Activated CD8-positive, alpha-beta memory T cell treated with anti-CD3 and anti-CD28 coated beads for 36 hours (primary cell): Measurements from ENCODE around the gene MMP24OS. TPM values are rescaled to one million over a fixed set of nuclear protein-coding genes. Genes with fewer than 3 reads are reported as not detected.

Experiments used
- CTCF ChIA-PET: fragments of 350-600 bp; sonication (Branson Sonifier 250); formaldehyde crosslinking; loops from one replicate; lab custom pipeline; 2021; ENCODE audit warnings: antibody characterized with exemption; lab: Charles Lee
- POLR2A ChIA-PET: fragments of 350-600 bp; sonication (Branson Sonifier 250); formaldehyde crosslinking; loops from one replicate; lab custom pipeline; 2021; ENCODE audit warnings: antibody characterized with exemption; lab: Charles Lee
- total RNA-seq, 2 experiments: library from RNA; stranded (reverse); gene quantifications; one replicate each; pipeline ENCODE4 v1.2.3, GENCODE V29; 2021

Gene MMP24OS
- total RNA-seq, 2 experiments from 2014 or later: 28.4 to 29.9 TPM

DNA sequence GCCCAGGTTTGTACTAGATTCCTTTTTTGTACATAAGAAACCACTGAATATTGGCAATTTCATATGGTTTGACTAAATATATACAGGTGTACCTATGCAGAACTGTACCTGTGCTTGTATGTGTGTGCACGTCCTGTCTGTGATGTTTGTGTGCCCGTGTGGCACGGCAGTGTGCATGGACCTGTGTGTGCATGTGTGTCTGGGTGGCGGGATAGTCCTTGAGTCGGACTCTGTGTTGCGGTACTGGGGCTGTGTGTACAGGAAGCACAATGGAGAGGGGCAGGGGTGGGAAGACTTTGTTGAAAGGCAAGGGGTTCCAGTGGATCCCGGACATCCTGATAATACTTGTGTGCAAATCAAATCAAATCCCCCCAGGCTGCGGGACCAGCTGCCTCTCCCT lies 17.8 kb upstream of the MMP24OS start:
- ChIA-PET CTCF (interaction anchor here (1.3 kb wide), 1 partner anchor 10 kb away, joined by 3 read pairs; no protein-coding TSS in a partner anchor), POLR2A (no interaction called here)

GRCh38 chr20:35295058-35295457 lies 17.1 kb upstream of the MMP24OS start:
- POLR2A ChIA-PET: no interaction called here
- CTCF ChIA-PET: interaction anchor here (1.3 to 1.6 kb wide), 2 partner anchors 11 kb away, joined by 3 read pairs; partner anchors contain the start of gene EIF6

- ChIA-PET CTCF (interaction anchor here (1.3 to 1.6 kb wide), 2 partner anchors 10 to 11 kb away, joined by 3 read pairs; partner anchors contain the start of gene EIF6), POLR2A (interaction anchor here (0.6 kb wide), 1 partner anchor 16 kb away, joined by 3 read pairs; no protein-coding TSS in a partner anchor)
Observed at GRCh38 chr20:35294293-35294685, 16.4 kb upstream of the MMP24OS start.

DNA sequence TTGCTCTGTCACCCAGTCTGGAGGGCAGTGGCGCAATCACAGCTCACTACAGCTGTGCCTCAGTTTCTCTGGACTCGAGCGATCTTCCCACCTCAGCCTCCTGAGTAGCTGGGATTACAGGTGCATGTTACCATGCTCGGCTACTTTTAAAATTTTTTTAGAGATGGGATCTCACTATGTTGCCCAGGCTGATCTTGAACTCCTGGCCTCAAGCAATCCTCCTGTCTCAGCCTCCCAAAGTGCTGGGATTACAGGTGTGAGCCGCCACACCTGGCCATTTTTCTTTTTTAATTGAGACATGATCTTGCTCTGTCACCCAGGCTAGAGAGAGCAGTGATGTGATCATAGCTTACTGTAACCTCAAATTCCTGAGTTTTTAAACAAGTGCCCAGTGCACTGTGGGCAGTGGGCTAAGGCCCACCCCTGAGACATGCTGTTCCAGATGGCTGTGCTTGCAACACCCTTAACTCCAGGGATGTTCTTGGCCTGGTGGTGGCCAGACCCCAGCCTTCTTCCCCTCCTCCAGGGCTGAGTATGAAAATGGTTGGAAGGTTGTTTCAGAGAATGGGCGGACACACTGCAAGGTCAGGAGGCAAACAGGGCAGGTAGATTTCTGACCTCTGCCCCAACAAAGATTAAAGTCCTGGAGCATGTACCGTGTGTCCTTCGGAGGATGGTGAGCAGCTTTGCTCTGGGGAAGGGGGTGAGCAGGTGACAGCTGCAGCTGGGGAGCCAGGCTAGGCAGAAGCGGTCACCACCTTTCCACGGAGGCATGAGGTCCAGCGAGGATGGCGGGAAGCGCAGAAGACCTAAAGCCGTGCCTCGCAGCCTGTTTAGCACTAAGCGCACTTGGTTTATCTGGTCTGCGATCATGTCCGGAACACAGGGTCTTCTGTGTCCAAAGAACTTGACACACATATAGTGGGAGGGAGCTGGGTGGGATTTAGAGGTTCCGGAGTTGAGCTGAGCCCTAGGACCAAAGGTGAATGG lies 15.7 kb upstream of the MMP24OS start:
- POLR2A ChIA-PET: interaction anchor here (0.6 kb wide), 1 partner anchor 15 kb away, joined by 3 read pairs; no protein-coding TSS in a partner anchor
- CTCF ChIA-PET: interaction anchor here (1.6 kb wide), 1 partner anchor 9 kb away, joined by 3 read pairs; the partner anchor contains the start of gene EIF6

- POLR2A ChIA-PET: no interaction called here
- CTCF ChIA-PET: no interaction called here
Observed at GRCh38 chr20:35292504-35293285, 14.8 kb upstream of the MMP24OS start.

DNA sequence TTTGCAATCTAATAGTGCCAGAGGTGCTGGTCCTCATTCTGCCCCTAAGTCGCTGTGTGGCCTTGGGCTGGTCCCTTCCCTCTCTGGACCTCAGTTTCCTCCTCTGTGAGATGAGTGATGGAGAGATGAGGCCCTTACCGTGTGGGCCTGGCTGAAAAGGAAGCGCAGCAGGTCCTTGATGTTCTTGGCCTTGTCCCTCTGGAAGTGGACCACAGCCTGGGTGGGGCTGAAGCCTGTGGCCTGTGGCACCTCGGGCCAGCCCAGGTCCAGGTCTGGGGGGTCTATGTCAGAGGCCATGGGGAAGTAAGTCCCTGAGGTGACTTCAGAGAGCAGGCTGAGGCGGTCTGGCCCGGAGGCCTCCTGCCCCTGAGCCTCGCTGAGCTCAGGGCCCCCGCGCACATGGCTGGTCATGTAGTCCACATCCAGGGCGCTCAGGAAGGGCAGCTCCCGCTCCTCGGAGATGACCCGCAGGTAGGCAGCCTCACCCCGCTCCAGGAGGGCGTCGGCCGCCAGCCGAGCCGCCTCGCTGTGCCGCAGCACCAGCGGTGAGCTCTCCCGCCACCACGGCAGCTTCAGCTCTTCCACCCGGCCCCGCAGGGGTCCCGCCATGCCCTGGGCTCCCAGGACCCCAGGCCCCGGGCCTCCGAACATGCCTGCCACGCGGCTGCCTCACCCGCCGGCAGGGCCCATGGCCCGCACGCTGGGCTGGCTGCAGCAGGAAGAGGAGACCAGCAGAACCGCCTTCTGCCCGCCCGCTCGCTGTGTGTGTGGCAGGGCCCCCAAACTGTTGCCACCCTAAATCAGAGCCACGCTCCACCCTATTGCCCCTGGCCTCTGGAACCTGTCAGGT lies 14.0 kb upstream of the MMP24OS start, which contains the start of gene FAM83C:
Gene FAM83C, minus strand, starts transcription at position 772 of the 850 bp plus-strand sequence. Its CDS starts 121 bp downstream, at position 651.
- ChIA-PET CTCF (interaction anchor here (1.8 kb wide), 1 partner anchor 12 kb away, joined by 7 read pairs; no protein-coding TSS in a partner anchor), POLR2A (no interaction called here)

DNA sequence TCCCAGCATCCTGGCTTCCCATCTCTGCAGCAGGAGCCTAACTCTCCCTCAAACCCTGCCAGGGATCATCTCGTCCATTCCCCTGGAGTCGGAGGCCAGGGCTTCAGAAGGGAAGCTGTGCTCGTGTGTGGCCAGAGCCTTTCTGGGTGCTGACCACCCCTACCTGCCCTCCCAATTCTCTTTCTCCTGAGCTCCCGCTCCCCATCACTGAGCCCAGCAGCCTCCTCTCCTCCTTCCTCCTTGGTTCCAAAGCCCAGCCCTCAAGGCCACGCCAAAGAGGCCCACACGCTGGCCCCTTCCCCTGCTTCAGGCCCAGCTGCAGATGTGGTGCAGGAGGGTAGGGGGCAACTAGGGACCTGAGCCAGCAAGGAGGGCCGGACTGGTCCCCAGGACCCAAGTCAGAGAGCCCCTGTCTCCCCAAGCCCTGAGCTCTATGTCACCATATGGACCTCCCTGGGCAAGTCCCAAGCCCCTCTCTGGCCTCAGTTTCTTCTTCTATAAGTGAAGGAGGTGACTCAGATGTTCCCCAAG lies 13.0 kb upstream of the MMP24OS start:
- CTCF ChIA-PET: interaction anchor here (0.8 to 1.8 kb wide), 2 partner anchors 13 to 378 kb away, joined by 3 to 7 read pairs; no protein-coding TSS in a partner anchor
- POLR2A ChIA-PET: no interaction called here

GRCh38 chr20:35290186-35290886 lies 12.4 kb upstream of the MMP24OS start:
- ChIA-PET CTCF (interaction anchor here (0.8 to 1.8 kb wide), 3 partner anchors 13 to 378 kb away, joined by 3 to 7 read pairs (median 4); no protein-coding TSS in a partner anchor), POLR2A (no interaction called here)

GRCh38 chr20:35288325-35289060 lies 10.6 kb upstream of the MMP24OS start:
- ChIA-PET CTCF (interaction anchor here (1.3 kb wide), 1 partner anchor 16 kb away, joined by 4 read pairs; no protein-coding TSS in a partner anchor), POLR2A (interaction anchor here (1.3 kb wide), 1 partner anchor 10 kb away, joined by 3 read pairs; the partner anchor contains the start of gene MMP24OS)

- ChIA-PET CTCF (interaction anchor here (0.6 kb wide), 1 partner anchor 152 kb away, joined by 5 read pairs; no protein-coding TSS in a partner anchor), POLR2A (interaction anchor here (0.6 to 1.3 kb wide), 2 partner anchors 10 to 11 kb away, joined by 3 to 5 read pairs; partner anchors contain the start of gene MMP24OS)
Observed at GRCh38 chr20:35287509-35288324, 9.8 kb upstream of the MMP24OS start.

- ChIA-PET POLR2A (interaction anchor here (0.6 to 1.3 kb wide), 2 partner anchors 9 to 10 kb away, joined by 3 to 5 read pairs; partner anchors contain the start of gene MMP24OS), CTCF (interaction anchor here (0.6 kb wide), 1 partner anchor 152 kb away, joined by 5 read pairs; no protein-coding TSS in a partner anchor)
Observed at GRCh38 chr20:35286899-35287508, 9.1 kb upstream of the MMP24OS start.

DNA sequence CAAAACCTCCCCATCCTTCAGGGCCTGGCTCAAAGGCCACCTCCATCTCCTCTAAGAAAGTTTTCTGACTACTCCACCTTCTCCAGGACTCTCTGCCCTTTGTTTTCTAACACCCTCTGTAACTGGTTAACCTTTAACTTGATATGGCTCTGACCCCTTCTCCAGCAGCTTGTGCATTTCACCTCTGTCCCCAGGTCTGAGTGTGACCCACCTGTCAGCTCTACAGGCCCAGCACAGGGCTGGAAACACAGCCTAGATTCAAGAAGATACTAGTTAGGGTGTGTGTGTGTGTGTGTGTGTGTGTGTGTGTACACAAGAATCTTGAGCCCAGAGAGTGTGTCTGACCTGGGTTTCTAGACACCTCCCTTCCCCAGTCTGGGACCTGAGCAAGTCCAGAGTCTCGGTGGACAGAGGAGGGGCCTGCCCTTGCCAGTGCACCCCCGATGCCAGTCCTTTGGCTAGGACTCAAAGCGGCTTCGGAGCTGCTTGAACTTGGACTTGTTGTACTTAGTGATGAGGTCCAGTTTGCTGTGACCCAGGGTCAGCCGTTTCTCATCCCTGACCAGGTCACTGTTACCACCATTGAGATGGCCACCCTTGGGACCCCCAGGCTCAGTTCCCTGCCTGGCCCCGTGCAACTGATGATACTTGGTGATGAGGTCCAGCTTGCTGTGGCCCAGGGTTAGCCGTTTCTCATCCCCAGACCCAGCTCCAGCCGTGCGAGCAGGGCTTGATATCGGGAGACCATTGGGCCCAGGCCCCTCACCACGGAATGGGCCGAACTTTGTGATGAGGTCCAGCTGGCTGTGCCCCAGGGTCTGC lies 8.4 kb upstream of the MMP24OS start:
- CTCF ChIA-PET: no interaction called here
- POLR2A ChIA-PET: no interaction called here

DNA sequence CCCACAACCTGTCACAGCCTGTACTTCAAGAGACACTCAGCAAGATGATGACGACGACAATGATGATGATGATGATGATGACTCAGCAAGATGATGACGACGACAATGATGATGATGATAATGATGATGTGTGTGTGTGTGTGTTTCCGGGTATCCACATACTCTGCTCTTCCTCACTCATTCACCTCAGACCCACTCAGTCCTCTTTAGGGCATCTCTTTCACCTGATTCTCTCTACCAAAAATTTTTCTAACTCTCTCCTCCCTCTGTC lies 7.8 kb upstream of the MMP24OS start:
- CTCF ChIA-PET: no interaction called here
- POLR2A ChIA-PET: no interaction called here
